Transverse colon (tissue), 3 donors: ENCODE measurements around the gene ZNF423.

Source experiments
- EP300 ChIP-seq: sonication (generic); formaldehyde crosslinking; IDR thresholded peaks from one replicate; pipeline ENCODE4 v1.6.1; 2017; ENCODE audit warnings: antibody characterized with exemption, low read depth
- TF ChIP-seq, protein P1 (sequence below), 5 experiments: fragments of 200-600 bp in 3 of 5; fragments of 450-650 bp in 2 of 5; sonication (generic) in 3 of 5; IDR thresholded peaks; 1 replicate in 2 of 5; 2 replicates in 3 of 5; pipeline ENCODE4 v1.5.1; 2016 to 2017; ENCODE audit warnings: antibody characterized with exemption in 5 of 5, inconsistent platforms in 3 of 5, mild to moderate bottlenecking in 2 of 5, moderate library complexity in 1 of 5

DNA sequence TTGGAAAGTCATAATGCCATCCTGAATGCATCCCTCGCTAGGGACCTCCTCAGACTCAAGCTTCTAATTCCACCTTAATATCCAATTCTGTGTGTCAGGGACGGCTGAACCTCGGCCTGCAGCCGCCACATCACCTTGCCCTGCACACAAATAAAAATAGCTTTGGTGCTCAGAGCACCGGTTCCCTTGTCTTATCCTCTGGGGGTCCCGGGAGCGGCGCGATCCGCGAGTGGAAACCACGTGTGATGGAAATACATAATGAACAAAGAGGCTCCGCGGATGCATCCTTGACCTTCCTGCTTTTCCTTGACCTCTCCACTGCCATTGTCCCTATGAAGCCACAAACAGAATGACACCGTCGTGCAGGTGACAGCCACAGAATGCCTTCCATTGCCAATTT is 143.4 kb downstream of the ZNF423 start:
- TF ChIP-seq, protein P1, sequence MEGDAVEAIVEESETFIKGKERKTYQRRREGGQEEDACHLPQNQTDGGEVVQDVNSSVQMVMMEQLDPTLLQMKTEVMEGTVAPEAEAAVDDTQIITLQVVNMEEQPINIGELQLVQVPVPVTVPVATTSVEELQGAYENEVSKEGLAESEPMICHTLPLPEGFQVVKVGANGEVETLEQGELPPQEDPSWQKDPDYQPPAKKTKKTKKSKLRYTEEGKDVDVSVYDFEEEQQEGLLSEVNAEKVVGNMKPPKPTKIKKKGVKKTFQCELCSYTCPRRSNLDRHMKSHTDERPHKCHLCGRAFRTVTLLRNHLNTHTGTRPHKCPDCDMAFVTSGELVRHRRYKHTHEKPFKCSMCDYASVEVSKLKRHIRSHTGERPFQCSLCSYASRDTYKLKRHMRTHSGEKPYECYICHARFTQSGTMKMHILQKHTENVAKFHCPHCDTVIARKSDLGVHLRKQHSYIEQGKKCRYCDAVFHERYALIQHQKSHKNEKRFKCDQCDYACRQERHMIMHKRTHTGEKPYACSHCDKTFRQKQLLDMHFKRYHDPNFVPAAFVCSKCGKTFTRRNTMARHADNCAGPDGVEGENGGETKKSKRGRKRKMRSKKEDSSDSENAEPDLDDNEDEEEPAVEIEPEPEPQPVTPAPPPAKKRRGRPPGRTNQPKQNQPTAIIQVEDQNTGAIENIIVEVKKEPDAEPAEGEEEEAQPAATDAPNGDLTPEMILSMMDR (IDR thresholded peaks at IDR 0.05), result no peak
- no peak for TF ChIP-seq EP300
